Lung (tissue), 12 donors: ENCODE results near the gene ARHGEF38. TPM values are rescaled to one million over a fixed set of nuclear protein-coding genes. Genes with fewer than 3 reads are reported as not detected.

Experiments
- ATAC-seq: fragments of 200-7000 bp; cut with Tn5 transposase; one replicate; pipeline ENCODE4 v1.9.1; 2020; ENCODE audit warnings: moderate number of reproducible peaks; ENCODE audit not compliant: insufficient read depth, low FRiP score
- DNase-seq, 3 donors: peaks; one replicate each; pipeline ENCODE4 v3.0.0-alpha.2; 2013 to 2017
- H3K27ac ChIP-seq, 2 donors: one replicate each; pipeline ENCODE4 v1.5.1; 2013; ENCODE audit warnings: mild to moderate bottlenecking in 2 of 2, moderate library complexity in 2 of 2, control low read depth in 1 of 2, inconsistent platforms in 1 of 2, low read depth in 1 of 2, low read length in 1 of 2
- H3K27me3 ChIP-seq, 3 donors: one replicate each; pipeline ENCODE4 v1.5.1; 2013; ENCODE audit warnings: low read length in 2 of 3; ENCODE audit not compliant: control insufficient read depth in 3 of 3, insufficient read depth in 3 of 3
- H3K36me3 ChIP-seq, 4 donors: one replicate each; pipeline ENCODE4 v1.5.1; 2013; ENCODE audit warnings: low read length in 4 of 4, mild to moderate bottlenecking in 1 of 4, moderate library complexity in 1 of 4; ENCODE audit not compliant: control insufficient read depth in 4 of 4, insufficient read depth in 4 of 4
- H3K4me1 ChIP-seq, 5 donors: one replicate each; pipeline ENCODE4 v1.5.1; 2013; ENCODE audit warnings: low read length in 5 of 5, mild to moderate bottlenecking in 2 of 5, moderate library complexity in 1 of 5; ENCODE audit not compliant: control insufficient read depth in 5 of 5, insufficient read depth in 5 of 5
- H3K4me3 ChIP-seq: one replicate; pipeline ENCODE4 v1.5.1; 2013; ENCODE audit warnings: mild to moderate bottlenecking, control low read depth, moderate library complexity
- H3K9ac ChIP-seq, 2 donors: one replicate each; pipeline ENCODE4 v1.5.1; 2013; ENCODE audit warnings: low read length in 2 of 2, control low read depth in 1 of 2; ENCODE audit not compliant: insufficient read depth in 1 of 2
- H3K9me3 ChIP-seq, 4 donors: one replicate each; pipeline ENCODE4 v1.5.1; 2013; ENCODE audit warnings: low read length in 3 of 4, mild to moderate bottlenecking in 1 of 4, moderate library complexity in 1 of 4; ENCODE audit not compliant: control insufficient read depth in 4 of 4, insufficient read depth in 3 of 4
- WGBS, 2 donors: extraction: QIAGEN DNeasy Blood & Tissue Kit; methylation state at CpG; one replicate each; pipeline ENCODE4 v1.1.7; 2013; 5-methylcytosine and 5-hydroxymethylcytosine counted together
- polyA plus RNA-seq, 2 donors: library from polyadenylated mRNA; stranded (reverse); fragments of 200-250 nt; gene quantifications; one replicate each; pipeline ENCODE4 v1.2.1, GENCODE V29; 2013
- total RNA-seq, 2 donors: library from RNA; depleted of rRNA in 1 of 2; stranded (reverse); fragments of >200 nt in 1 of 2; gene quantifications; one replicate each; pipeline ENCODE4 v1.2.1, GENCODE V29; 2014 to 2021
- TF ChIP-seq, protein P1 (sequence below): IDR thresholded peaks from 2 replicates; pipeline ENCODE4 v1.5.1; 2012; ENCODE audit warnings: mild to moderate bottlenecking; ENCODE audit errors: control extremely low read depth, extremely low read depth
- donor health status: control.
- donor health status: control.
- donor health status: Bipolar disorder and iron deficiency.
- donor health status: healthy.
- donor health status: DM: yes; HTN: yes; CAD: no.

Gene ARHGEF38
- total and polyA plus RNA-seq, 4 donors, result 2.0 to 55.0 (median 14.8) TPM

DNA sequence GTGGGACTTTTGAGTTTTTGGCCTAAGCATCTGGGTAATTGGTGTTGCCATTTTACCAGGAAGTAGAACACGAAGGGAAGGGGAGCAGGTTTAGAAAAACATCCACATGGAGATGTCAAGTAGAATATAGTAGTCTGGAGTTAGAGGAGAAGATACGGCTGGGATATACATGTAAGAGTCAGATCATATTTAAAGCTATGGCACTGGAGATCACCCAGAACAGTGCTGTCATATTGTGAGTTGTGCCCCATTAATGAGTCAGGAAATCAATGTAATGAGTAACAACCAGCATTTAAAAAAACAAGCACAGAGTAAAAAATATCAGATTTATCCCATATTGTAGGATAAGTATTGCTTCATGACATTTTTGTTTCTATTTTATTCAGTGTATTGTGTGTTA, 160.3 kb downstream of the ARHGEF38 start:
- Histone ChIP-seq H3K36me3 (peaks cover 0 to 4% (median 0%) of the 10 kb centered on the region in 4 donors), H3K4me1 (peaks cover 0 to 13% (median 0%) of the 10 kb centered on the region in 5 donors), H3K4me3 (no peak overlapping the region), H3K9me3 (no peaks in the 10 kb centered on the region), H3K9ac (no peak overlapping the region), H3K27me3 (no peaks in the 10 kb centered on the region), H3K27ac (no peak overlapping the region)
- DNase-seq (no peak), ATAC-seq (no peak)
- 81 to 84% methylated on average over 2 of the region's 2 CpGs for WGBS, 2 donors
- TF ChIP-seq, protein P1, sequence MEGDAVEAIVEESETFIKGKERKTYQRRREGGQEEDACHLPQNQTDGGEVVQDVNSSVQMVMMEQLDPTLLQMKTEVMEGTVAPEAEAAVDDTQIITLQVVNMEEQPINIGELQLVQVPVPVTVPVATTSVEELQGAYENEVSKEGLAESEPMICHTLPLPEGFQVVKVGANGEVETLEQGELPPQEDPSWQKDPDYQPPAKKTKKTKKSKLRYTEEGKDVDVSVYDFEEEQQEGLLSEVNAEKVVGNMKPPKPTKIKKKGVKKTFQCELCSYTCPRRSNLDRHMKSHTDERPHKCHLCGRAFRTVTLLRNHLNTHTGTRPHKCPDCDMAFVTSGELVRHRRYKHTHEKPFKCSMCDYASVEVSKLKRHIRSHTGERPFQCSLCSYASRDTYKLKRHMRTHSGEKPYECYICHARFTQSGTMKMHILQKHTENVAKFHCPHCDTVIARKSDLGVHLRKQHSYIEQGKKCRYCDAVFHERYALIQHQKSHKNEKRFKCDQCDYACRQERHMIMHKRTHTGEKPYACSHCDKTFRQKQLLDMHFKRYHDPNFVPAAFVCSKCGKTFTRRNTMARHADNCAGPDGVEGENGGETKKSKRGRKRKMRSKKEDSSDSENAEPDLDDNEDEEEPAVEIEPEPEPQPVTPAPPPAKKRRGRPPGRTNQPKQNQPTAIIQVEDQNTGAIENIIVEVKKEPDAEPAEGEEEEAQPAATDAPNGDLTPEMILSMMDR, result no peak

DNA sequence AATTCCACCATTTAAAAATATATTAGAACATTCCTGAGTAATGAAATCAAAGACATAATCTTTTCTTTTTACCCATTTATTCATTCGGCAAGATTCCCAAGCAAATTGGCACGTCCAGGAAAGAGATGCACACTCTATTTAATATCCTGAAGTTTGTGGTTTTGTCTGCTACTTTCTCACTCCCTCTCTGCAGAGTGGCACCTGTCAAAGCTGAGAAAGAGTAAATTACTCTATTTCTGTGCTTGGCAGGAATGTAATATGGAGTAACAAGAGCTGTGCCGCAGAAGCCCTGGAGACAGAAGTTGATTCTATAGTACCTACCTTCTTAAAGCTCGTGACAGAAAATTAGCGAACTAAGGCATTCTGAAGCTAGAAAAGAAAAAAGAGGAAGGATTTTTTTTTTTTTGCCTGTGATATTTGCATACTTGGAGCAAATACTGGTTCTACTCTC, 161.7 kb downstream of the ARHGEF38 start:
- ATAC-seq (no peak), DNase-seq (no peak)
- WGBS, 2 donors, result 27 to 57% methylated on average over 5 of the region's 5 CpGs
- Histone ChIP-seq H3K4me3 (no peak overlapping the region), H3K36me3 (peaks cover 0 to 2% (median under 1%) of the 10 kb centered on the region in 4 donors), H3K9me3 (no peaks in the 10 kb centered on the region), H3K9ac (no peak overlapping the region), H3K27me3 (no peaks in the 10 kb centered on the region), H3K4me1 (peaks cover 0 to 11% (median 0%) of the 10 kb centered on the region in 5 donors), H3K27ac (no peak overlapping the region)
- TF ChIP-seq, protein P1, result no peak

DNA sequence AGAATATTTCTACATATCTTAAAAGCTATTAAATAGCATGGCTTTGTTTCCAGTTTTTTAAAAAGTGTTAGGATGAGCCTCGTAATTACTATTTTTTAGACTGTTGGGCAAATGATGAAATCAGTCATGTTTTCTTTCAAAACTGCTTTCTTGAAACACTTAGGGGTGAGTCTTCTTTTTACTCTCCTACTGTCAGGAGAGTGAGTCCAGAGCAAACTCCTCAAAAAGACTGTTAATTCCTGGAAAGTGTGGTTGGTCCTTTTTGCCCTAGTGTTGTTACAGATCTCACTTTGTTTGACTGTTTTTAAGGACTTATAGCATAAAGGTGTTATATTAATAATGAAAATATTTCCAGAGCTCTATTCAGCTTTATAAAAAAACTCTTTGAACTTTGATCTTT, 162.5 kb downstream of the ARHGEF38 start:
- H3K36me3 ChIP-seq, result peaks cover 0 to 5% (median 1%) of the 10 kb centered on the region in 4 donors
- H3K4me3 ChIP-seq, result no peak overlapping the region
- 40 to 60% methylated on average over 1 of the region's 1 CpG for WGBS, 2 donors
- ATAC-seq (no peak), DNase-seq (peak in 1 of 3 donors; percentile 23)
- no peaks in the 10 kb centered on the region for H3K27me3 ChIP-seq
- peaks cover 0 to 3% (median 0%) of the 10 kb centered on the region in 5 donors for H3K4me1 ChIP-seq
- TF ChIP-seq, protein P1, result no peak
- no peaks in the 10 kb centered on the region for H3K9me3 ChIP-seq
- H3K27ac ChIP-seq, result no peak overlapping the region
- H3K9ac ChIP-seq, result no peak overlapping the region

DNA sequence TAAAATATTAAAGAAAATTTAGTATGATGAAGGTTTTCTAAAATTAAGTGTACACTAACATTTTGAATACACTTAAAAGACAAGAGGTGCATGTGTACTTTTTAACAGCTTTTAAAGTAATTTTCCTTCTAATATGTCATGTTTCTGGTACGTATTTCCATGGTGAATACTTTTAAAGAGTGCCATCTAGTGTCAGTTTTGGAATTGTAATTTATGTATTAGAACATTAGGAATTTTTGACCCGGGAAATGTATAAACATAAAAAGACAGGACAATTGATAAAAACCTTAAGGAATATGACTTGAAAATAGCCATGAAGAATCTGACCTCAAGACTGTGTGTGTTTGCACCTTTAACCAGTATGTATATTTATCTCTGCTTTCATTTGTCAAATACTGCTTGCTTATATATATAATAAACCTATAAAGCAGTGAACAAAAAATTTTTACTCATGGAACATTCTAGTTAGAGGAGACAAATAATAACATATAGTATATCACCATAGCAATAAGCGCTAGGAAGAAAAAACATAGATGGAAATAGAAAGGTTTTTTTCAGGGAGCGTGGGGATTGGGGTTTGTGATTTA, 163.4 kb downstream of the ARHGEF38 start:
- Histone ChIP-seq H3K9me3 (no peaks in the 10 kb centered on the region), H3K27me3 (no peaks in the 10 kb centered on the region), H3K4me1 (peaks cover 0 to 3% (median 0%) of the 10 kb centered on the region in 5 donors), H3K27ac (no peak overlapping the region), H3K4me3 (no peak overlapping the region), H3K36me3 (peaks cover 0 to 5% (median 1%) of the 10 kb centered on the region in 4 donors), H3K9ac (no peak overlapping the region)
- WGBS, 2 donors, result 47 to 49% methylated on average over 4 of the region's 4 CpGs
- DNase-seq (peak in 2 of 3 donors; percentile 75 to 78), ATAC-seq (no peak)
- TF ChIP-seq, protein P1, result peak; percentile 5
